Stimulated activated CD8-positive, alpha-beta memory T cell treated with anti-CD3 and anti-CD28 coated beads, Interleukin-12 subunit alpha, Interleukin-12 subunit beta, amount 100 ng/mL, for 24 hours (primary cell): ENCODE results near the gene DPF3.

Source experiments
- DNase-seq: peaks from one replicate; pipeline ENCODE4 v3.0.0-alpha.2; 2020; ENCODE audit errors: extremely low read depth

Gene DPF3

GRCh38 chr14:72839753-72840607 is 53.9 kb downstream of the DPF3 start:
- no peak for DNase-seq

GRCh38 chr14:72839351-72839750 is 54.5 kb downstream of the DPF3 start:
- DNase-seq = no peak

- DNase-seq = no peak
These were observed 57.8 kb downstream of the DPF3 start for GRCh38 chr14:72836085-72836484.

DNA sequence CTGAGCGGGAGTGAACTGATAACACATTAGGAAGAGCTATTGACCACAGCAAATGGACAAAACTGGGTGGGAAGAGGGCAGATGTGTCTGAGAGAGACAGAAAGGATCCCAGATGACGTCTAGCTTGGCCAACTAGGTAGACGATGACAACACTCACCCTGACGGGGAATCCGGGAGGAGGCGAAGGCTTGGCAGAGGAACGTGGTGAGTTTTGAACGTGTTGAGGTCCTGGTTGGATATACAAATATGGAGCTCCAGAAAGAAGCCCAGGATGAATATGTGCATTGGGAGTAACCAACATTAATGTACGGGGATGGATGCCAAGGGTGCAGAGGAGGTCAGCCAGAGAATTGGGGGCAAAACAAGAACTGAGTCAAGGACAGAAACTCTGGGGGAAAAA is 60.7 kb downstream of the DPF3 start:
- no peak for DNase-seq

GRCh38 chr14:72830786-72831594 is 62.9 kb downstream of the DPF3 start:
- no peak for DNase-seq

DNA sequence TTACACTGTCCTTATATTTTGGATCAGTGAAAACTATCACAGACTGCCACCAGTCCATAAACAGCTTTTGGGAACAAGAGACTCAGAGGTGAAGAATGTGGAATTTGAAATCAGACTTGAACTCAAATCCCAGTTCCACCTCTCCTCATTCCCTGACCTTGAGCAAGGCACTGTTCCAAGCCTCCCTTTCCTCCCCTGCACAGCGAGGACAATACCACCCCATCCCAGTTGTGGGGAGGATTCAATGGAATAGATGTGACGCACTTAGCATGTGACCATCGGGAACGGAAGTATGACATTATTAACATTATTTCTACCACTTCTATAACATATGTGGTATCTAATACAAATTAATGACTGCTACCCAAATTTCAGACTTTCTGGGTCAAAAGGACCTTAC is 63.5 kb downstream of the DPF3 start:
- DNase-seq = no peak

DNA sequence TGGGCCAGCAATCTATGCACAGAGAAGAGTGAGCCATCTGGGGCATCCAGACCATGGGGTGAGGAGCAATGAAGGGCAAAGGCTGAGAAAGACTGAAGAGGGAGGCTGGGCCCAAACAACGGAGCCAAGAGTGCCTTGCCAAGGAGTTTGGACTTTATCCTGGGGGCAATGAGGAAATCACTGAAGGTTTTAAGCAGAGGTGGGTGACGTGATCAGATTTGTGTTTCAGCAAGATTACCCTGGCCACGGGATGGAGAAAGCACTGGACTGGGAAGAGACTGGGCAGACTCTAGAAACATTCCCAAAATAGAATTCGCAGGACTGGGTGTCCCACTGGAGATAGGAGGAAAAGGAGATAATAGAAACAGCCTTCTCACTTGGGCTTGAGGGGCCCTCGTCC is 65.3 kb downstream of the DPF3 start:
- DNase-seq = no peak

GRCh38 chr14:72826039-72826438 is 67.9 kb downstream of the DPF3 start:
- no peak for DNase-seq

- DNase-seq = no peak
These were observed 68.4 kb downstream of the DPF3 start for GRCh38 chr14:72825486-72825885.

- DNase-seq = no peak
These were observed 69.8 kb downstream of the DPF3 start for GRCh38 chr14:72824051-72824450.

GRCh38 chr14:72822946-72823611 is 70.8 kb downstream of the DPF3 start:
- DNase-seq = no peak

GRCh38 chr14:72818998-72819397 is 74.9 kb downstream of the DPF3 start:
- DNase-seq = no peak

DNA sequence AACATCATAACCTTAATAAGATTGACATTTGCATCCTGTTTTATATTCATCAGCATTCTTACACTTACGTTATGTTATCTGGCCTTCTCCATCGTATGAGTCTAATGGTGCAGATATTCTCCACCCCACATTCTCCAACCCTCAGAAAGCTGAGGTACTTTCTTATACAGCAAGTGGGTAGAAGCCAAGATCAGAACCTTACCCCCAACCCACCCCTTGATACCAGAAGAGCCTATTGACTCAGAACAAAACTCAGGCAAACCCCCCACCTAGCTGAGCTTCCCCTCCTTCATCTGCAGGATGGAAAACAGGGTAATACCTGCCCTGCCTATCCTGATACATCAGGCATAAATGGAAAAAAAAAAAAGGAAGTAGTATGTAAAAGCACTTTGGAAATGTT is 77.6 kb downstream of the DPF3 start:
- DNase-seq = no peak

DNA sequence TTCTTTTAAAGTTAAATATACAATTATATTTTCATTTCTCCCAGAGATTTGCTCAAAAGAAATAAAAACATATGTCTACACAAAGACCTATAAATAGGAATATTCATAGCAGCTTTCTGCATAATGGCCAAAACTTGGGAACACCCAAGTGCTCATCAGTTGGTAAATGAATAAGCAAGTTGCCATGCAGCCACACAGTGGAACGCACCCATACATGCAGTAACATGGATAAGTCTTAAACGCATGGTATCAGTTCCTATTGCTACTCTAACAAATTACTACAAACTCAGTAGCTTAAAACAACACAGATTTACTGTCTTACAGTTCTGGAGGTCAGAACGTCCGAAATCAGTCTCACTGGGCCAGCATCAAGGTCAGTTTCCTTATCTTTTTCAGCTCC is 78.5 kb downstream of the DPF3 start:
- DNase-seq = no peak

DNA sequence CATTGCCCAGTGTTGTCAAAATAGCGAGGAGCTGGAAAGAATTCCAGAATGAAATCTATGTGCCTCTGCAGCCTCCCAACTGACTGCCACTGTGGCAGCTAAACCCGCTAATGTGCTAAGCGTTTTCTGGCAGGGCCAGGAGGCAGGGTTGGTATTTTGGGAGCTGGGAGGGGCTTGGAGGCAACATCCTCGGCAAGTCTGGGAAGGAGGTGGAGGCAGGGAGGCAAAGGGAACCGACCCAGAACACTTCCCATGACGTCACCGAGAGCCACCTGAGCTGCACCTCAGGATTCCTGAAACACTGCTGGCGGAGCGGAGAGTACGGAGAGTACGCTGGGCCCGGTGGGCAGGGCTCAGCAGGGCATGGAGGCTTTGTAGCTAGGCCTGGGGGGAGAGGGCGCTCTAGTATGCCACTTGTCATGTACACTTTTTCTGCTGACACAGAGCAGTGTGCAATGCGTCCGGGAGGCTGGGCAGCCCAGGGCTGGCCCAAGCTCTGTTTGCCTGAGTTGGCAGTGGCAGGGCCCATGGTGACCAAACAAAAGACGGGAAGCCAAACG is 81.5 kb downstream of the DPF3 start:
- DNase-seq = no peak

GRCh38 chr14:72810201-72810600 is 83.7 kb downstream of the DPF3 start:
- peak; percentile 39 for DNase-seq

DNA sequence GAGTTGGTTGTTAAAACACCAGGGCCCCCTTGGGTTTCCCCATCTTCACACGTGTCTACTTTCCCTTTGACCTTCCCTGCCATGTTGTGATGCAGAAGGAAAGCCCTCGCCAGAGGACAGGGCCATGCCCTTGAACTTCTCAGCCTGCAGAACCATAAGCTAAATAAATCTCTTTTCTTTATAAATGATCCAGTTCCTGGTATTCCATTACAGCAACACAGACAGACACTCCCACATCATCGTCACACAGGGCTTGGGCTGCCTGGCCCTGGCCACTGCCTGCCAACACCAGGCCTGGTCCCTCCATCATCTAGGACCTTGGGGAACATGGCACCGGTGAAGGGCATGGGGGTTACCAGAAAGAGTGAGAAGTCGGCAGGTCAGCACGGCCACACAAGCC is 84.8 kb downstream of the DPF3 start:
- no peak for DNase-seq

DNA sequence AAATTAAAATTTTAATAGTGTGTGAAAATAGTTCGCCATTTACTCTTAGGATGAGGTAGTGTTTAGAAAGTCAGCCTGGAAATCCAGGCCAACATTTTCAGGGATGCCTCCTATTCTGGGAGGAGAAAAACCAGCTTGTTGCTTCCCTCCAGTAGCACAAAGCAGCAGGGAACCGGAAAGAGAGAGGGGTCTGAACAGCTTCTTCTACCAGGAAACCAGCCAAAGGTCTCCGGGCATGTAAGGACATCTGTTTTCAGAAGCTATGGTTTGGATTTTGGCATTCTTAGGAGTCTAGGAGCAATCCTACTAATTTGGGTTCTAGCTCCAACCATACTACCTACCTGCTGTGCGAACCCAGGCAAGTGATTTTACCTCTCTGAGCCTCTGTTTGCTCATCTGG is 85.3 kb downstream of the DPF3 start:
- no peak for DNase-seq

DNA sequence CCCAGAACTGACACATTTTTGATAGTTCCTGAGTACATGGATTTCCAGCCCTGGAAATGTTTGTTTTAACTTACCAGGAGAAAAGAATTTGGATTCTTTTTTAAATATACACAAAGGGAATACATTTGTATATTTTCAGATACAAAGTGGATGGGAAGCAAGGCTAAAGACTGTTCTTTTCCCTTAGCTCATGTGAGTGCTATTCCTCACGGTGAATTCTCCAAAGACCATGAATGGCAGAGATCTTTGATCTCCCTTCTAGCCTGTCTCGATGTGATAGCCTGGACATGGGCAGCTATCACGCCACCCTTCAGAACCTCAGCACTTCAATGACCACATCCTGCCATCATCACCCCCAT is 91.3 kb downstream of the DPF3 start:
- no peak for DNase-seq

DNA sequence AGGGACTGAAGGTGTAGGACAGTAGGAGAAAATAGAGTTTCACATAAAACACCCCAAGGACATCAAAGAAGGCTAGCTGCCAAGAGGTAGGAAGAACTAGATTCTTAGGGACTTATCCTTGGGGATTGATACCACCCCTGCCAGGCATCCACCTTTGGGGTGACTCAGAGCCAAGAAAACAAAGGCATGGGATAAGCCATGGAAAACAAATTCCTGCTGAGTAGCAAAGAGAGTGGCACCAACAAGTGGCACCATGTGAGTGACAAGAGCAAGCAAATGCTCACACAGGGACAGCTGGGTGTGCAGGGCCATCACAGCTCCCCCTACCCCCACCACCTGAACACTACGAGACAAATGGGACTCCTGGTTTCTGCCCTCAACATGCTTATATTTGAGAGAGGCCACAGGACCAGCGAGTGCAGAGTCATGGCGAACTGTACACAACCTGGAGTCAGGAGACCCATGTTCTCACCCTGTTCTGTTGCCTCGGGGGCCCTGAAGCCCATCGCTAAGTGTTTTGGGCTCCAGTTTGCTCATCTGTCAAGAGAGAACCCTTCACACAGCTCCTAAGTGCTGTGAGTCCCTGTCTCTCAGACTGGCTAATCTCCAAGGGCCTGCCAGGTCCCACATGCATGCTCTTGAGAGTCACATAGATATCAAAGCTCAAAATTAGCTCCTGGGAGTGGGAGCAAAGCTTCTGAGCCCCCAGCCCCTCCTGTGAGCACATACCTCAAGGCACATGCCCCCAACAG is 91.9 kb downstream of the DPF3 start:
- DNase-seq = no peak

DNA sequence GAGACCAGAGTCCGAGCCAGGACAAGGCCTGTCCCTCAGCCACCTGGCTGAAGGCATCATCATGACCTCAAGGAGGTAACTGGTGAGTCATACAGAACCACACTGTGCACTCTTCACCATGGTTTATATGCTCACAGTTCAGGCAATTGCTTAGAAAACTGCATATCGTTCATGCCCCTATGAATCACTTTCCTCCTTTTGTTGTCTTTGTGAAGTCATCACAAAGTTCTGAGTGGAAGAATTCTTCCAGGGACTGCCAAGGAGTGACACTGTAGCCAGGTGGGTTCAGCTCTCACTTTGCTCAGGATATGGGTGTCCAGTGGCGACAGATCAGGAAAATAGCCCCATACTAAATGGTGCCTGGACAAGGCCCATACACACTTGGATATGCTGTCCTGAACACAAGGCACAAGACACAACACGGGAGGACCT is 92.5 kb downstream of the DPF3 start:
- no peak for DNase-seq
